ENCODE results near the gene REG4.

DNA sequence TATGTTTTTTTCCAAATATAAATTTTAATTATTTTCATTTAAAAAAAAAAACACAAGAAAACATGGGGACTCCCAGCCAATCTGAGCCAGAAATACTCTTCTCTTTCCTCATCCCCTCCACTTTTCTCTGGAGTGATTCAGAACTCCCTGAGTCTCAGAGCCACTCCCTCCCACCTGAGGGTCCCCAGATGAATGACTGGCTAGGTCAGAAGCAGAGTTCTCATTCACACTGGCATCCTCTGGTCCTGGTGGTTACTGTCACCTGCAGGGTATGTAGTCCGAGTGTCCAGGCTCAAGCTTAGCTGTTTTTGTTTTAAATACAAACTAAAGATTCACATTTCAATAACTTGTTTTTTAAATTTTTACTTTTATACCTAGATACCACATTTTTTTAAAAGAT lies 48.9 kb downstream of the REG4 start:
- TF ChIP-seq, protein P1, sequence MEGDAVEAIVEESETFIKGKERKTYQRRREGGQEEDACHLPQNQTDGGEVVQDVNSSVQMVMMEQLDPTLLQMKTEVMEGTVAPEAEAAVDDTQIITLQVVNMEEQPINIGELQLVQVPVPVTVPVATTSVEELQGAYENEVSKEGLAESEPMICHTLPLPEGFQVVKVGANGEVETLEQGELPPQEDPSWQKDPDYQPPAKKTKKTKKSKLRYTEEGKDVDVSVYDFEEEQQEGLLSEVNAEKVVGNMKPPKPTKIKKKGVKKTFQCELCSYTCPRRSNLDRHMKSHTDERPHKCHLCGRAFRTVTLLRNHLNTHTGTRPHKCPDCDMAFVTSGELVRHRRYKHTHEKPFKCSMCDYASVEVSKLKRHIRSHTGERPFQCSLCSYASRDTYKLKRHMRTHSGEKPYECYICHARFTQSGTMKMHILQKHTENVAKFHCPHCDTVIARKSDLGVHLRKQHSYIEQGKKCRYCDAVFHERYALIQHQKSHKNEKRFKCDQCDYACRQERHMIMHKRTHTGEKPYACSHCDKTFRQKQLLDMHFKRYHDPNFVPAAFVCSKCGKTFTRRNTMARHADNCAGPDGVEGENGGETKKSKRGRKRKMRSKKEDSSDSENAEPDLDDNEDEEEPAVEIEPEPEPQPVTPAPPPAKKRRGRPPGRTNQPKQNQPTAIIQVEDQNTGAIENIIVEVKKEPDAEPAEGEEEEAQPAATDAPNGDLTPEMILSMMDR (IDR thresholded peaks at IDR 0.05): no peak
- TF ChIP-seq POLR2AphosphoS5 (IDR thresholded peaks at IDR 0.05; ENCODE audit: low read depth, low read length): no peak
- TF ChIP-seq, protein P2, sequence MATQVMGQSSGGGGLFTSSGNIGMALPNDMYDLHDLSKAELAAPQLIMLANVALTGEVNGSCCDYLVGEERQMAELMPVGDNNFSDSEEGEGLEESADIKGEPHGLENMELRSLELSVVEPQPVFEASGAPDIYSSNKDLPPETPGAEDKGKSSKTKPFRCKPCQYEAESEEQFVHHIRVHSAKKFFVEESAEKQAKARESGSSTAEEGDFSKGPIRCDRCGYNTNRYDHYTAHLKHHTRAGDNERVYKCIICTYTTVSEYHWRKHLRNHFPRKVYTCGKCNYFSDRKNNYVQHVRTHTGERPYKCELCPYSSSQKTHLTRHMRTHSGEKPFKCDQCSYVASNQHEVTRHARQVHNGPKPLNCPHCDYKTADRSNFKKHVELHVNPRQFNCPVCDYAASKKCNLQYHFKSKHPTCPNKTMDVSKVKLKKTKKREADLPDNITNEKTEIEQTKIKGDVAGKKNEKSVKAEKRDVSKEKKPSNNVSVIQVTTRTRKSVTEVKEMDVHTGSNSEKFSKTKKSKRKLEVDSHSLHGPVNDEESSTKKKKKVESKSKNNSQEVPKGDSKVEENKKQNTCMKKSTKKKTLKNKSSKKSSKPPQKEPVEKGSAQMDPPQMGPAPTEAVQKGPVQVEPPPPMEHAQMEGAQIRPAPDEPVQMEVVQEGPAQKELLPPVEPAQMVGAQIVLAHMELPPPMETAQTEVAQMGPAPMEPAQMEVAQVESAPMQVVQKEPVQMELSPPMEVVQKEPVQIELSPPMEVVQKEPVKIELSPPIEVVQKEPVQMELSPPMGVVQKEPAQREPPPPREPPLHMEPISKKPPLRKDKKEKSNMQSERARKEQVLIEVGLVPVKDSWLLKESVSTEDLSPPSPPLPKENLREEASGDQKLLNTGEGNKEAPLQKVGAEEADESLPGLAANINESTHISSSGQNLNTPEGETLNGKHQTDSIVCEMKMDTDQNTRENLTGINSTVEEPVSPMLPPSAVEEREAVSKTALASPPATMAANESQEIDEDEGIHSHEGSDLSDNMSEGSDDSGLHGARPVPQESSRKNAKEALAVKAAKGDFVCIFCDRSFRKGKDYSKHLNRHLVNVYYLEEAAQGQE (IDR thresholded peaks at IDR 0.05; ENCODE audit: insufficient read depth in 1 of 2, low read depth in 2 of 2, low read length in 1 of 2): no peak

All from Panc1 (cell line).